HG02571 (cell line): ENCODE data around the gene BCAP29.
"Not testable (repeated sequence)": the region's sequence is repeated elsewhere in the genome, so short reads cannot be mapped to it uniquely, and the experiment has no call there.

Source experiments
- ATAC-seq: cut with Tn5 transposase; IDR thresholded peaks from one replicate; pipeline ENCODE4 v1.9.1; 2021; ENCODE audit warnings: mild to moderate bottlenecking, moderate library complexity; ENCODE audit not compliant: unreplicated experiment

BCAP29 gene

DNA sequence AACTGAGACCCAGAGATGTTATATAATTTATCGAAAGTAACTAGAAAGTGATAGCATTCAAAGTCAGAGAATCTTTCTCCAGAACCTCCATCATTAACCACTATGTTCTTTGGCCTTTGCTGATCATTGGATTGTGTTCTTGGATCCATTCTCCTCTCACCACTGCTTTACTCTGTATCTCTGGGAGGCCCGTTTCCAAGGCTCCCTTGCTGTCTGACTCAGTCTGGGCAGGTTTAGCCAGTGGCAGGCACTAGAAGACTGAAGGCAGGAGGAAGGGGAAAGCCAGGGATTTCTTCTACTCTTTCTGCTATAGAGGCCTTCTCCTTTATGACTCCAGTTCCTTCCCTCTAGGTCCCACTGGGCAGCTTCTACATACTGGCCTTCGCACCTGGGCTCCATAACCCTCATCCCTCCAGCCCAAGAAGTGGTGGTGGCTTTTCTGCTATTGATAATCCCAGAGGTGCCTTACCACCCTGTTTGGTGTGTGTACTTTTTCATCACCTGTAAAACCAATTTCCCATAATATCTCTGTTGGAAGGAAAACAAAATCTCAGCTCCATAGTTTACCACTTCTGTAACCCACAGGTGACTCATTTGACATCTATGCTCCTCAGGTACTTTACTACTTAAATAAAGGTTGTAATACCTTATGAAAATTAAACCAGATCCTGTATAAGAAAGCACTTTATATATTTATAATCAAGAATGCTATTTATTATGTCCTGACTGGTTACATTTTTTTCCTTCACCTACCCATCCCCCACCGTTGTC is 36.0 kb downstream of the BCAP29 start:
- no peak for ATAC-seq

DNA sequence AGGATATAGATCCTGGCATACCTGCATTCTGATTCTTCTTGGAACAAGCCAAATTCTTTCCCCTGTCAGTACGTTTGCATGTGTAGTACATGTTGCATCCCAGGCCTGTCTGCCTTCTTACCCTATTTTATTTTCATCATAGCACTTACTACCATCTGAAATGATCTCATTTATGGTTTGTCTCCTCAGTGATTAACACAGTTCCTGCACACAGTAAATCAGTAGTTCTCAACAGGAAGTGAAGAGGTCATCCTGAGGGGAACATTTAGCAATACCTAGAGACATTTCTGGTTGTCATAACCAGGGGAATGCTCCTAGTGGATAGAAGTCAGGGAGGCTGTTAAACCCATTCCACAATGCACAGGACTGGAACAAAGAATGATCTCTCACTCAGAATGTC is 42.4 kb downstream of the BCAP29 start:
- ATAC-seq, result no peak

DNA sequence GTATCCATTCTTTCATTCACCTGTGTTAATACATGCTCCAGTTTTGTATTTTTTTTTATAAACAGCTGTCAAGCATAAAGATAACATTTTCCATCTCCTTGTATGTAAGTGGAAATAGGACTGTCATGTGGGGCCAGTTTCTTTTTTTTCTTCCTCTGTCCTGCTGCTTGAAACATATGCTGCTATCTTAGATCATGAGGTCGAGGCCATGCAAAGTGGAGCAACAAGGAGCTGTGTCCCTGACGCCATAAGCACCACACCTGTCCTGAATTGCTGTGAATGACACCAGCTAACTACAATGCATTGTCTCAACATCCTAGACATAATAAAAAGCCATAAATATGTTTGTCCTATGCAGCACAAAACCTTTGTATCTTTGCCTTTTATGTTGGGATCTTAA is 42.8 kb downstream of the BCAP29 start:
- no peak for ATAC-seq

DNA sequence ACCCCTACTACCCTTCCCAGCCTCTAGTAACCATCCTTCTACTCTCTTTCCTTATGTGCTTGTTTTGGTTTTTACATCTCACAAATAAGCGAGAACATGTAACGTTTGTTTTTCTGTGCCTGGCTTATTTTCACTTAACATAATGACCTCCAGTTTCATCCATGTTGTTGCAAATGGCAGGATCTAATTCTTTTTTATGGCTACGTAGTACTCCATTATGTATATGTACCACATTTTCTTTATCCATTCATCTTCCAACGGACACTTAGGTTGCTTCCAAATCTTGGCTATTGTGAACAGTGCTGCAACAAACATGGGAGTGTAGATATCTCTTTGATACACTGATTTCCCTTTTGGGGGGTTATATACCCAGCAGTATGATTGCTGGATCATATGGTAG is 47.0 kb downstream of the BCAP29 start:
- no peak for ATAC-seq

DNA sequence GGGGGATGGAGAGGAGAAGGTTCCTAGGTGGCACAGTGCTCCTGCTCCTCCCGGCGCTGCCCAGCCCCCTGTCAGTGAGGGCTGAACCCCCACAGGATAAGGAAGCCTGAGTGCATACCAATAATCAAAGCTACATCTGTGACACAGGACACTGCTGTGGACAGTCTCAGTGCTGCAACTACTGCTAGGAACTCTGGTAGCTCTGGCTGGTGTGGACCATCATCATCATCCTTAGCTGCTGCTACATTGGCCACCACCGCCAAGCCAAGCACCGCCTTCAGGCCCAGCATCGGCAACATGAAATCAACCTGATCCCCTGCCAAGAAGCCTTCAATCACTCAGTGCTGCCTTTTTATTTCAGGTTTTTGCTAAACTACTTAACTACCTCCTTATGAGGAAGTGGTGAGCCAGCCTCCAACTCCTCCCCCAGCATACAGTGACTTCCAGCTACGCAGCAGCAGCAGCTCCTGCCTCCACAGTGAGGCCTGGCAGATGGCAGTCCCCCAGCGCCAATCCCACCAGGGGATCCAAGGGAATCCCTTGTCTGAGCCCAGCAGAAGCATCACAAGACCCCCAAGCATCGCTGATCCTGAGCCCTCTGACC is 48.5 kb downstream of the BCAP29 start:
- no peak for ATAC-seq

DNA sequence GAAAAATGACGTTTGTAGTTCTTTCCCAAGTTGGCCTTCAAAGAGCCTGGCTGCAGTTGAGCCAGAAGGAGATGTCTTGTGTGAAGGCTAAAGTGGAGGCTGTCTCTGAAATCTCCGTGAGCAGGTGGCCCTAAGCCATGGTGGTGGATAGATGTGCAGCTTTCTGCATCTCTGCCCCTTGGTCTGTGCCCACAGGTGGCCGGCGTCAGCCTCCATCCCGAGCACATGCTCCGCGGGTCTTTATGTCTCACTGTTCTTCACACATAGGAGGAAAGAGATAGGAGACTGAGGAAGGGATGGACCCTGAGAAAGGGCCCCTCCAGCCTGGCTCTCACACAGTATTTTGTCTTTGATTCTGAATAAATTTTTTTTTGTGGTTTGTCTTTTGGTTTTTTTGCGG is 50.3 kb downstream of the BCAP29 start:
- ATAC-seq, result no peak

DNA sequence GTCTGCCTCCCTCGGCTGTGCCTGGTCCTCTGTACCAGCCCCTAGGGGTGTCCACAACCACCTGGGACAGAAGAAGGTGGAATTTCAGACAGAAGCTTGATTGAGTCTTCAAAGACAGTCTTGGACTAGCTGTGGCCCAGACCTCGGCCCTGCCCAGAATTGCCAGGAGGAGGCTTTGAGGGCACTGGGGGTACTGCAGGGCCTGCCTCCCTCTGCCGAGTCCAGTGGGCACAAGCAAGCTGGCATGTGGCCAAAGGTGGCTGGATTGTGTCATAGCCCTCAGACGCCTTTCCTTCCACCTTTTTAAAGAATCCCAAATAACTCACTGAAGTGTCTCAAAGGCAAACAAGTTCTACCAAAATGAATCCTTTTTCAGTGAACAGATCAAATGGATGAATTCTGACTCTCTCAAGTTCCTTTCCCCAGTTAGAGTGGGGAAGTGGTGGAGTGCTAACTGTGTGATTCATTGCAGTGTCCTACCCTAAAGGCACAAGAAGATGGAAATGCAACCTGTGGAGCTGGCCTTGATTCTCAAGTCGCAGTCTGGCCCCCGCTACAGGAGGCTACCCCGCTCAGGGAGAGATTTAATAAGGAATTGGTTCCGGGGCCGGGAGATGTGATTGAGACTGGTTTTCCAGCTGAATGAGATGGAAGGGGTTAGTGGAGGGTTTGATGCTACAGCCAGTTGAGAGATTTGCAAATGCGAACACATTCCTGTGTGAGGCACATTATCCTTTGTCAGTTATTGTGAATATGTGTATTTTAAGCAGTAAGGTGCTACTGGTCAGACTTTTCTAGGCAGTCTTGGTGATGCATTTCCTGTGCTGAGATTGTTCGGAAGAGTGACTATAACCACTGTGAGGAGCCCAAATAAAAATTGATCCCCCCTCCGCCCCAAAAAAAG is 51.8 kb downstream of the BCAP29 start:
- ATAC-seq, result no peak

DNA sequence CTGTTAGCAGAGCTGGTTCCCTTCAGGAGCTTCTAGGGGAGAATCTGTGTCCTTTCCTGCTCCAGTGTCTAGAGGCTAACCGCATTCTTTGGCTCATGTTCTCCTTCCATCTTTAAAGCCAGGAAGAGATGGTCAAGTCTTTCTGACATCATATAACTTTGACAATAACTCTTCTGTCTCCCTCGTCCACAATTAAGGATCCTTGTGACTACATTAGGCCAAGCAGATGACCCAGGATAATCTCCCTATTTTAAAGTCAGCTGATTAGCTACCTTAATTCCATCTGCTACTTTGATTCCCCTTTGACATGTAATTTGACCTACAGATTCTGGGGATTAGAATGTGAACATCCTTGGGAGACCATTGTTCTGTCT is 52.4 kb downstream of the BCAP29 start:
- no peak for ATAC-seq

DNA sequence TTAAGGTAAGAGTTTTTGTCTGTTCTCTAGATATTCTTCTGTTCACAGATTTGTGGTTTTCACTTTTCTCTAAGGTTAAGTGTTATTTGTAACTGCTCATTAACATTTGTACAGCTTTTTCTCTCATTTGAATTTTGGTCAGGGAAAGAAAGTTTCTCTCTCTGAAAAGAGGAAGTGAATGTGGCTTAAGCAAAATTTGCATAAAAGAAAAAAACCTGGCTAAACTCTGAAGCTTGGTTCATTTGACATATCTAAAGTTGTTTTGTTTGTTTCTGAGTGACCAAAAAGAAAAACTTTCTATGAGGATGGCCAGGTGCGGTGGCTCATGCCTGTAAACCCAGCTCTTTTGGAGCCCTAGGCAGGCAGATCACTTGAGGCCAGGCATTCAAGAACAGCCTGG is 58.5 kb downstream of the BCAP29 start:
- ATAC-seq, result peak; percentile 95

DNA sequence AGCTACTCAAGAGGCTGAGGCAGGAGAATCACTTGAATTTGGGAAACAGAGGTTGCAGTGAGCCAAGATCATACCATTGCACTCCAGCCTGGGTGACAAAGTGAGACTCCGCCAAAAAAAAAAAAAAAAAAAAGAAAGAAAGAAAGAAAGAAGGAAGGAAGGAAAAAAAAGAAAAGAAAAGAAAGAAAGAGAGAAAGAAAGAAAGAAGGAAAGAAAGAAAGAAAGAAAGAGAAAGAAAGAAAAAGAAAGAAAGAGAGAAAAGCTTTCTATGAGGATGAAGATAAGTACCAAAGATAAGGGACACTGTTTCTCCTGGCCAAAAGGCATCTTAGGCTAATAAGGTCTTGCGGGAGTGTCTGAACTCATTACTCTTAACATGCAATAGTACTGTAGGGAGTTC is 59.0 kb downstream of the BCAP29 start:
- ATAC-seq, result not testable (repeated sequence)

DNA sequence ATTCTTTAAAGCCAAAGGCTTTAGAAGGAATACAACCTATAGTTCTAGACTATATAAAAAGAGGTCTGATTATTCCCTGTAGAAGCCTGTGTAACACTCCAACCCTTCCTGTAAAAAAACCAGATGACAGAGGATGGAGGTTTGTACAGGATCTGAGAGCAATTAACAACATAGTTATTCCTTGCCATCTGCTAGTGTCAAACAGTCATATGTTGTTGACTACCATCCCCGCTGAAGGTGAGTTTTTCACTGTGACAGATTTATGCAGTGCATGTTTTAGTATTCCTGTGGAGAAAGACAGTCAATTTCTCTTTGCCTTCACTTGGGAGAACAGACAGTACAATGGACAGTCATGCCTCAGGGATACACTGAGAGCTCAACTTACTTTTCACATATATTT is 61.6 kb downstream of the BCAP29 start:
- no peak for ATAC-seq

DNA sequence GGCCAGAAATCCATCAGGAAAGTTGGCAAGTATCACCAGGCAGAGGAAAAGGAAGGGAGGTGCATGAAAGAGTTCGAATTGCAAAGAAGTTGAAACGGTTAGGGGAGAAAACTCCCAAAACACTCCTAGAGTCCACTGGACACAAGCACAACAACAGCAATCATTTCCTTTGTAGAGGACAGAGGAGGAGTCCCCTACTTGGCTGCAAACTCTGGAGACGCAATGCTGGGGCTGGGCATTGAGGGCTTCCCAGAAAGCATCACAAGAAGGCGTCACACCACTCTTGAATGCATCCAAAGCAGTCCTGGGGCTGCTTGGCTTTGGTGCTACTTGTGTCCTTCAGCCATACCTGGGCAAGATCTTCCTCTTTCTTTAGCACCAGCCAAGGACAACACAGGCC is 62.5 kb downstream of the BCAP29 start:
- ATAC-seq, result no peak

DNA sequence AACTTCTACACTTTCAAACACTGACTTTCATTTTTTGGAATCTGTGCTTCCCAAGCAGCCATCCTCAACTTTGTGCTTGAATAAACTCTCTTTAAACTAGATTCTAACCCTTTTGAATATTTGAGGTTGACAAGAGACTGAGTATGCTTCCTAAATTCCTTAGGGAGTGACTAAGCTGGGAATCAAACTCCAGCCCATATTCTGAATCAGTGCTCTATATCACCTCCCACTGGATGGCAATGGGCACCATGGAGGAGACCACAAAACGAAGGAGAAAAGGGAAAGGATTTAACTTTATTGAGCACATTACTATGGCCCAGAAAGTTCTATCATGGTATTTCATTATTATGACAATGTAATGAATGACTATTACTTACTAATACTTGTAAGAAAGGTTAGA is 63.4 kb downstream of the BCAP29 start:
- no peak for ATAC-seq

DNA sequence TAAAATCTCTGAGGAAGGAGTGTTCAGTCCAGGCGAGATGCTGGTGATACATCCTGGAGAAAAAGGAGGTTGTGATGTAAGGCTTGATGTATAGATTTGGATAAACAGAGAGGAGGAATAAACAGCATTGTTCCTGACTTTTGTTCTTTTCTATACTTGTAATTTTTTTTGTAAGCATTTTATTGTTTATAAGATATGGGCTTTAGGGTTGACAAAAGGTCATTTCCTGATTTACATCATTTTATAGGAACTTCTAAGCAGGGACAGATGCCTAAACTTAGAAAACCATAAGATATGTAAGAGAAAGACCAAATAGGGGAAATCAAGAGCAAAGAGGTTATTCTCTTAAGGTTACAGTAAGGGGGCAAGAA is 63.9 kb downstream of the BCAP29 start:
- no peak for ATAC-seq

DNA sequence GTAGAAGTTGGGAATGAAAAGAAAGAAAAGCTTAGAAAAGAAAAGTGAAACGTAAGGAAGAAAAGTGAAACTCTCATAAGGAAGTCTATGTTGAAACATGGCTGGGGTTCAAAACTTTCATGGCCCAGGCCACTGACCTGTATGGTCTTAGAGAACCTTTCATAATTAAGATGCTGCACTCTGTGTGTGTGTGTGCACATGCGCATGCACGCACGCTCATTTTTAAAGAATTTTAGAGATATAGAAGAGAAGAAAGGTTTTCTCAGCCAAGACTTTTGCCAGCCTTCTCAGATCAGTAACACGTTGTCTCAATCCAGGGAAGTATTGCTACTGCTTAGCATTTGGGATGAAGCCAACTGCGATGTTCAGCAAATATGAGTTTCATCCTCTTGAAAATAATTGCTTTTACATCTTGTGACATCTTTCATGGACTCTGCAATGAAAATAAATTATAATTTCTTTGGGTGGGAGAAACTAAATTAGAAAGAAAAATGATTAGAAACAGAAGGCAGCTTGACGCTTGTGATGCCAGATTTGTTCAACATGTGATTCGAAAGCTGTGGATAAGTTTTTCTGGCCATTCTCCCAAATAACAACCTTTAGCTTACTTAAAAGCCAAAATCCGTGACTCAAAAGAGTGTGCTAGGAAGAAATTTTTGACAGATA is 64.4 kb downstream of the BCAP29 start:
- ATAC-seq, result no peak

DNA sequence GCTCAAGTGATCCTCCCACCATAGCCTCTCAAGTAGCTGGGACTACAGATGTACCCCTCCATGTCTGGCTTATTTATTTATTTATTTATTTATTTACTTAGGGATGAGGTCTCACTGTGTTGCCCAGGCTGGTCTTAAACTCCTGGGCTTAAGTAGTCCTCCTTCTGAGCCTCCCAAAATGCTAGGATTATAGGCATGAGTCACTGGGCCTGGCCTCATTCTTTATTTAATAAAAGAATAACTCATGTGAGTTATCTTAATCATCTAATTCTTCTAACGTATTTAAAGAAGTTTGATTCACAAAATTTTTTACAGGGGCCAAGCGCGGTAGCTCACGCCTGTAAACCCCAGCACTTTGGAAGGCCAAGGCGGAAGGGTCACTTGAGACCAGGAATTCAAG is 72.6 kb downstream of the BCAP29 start:
- ATAC-seq, result no peak

DNA sequence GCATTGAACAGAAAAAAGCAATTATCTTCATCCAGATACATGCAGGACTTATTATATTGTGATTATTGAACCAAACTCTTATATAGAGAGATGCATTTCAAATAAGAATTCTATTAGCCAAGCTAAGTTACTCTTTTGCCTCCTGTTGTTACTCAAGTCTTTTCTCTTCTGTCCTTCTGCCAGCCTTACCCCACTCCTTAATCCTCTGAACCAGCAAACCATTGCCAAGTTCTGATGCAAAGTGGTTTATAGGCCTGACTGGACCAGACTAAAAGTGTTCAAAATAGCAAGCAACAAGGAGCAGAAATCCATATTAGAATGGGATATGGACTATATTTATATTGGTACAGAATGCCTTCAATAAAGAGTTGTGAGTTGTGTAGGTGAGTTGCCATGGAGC is 78.4 kb downstream of the BCAP29 start:
- ATAC-seq, result no peak

DNA sequence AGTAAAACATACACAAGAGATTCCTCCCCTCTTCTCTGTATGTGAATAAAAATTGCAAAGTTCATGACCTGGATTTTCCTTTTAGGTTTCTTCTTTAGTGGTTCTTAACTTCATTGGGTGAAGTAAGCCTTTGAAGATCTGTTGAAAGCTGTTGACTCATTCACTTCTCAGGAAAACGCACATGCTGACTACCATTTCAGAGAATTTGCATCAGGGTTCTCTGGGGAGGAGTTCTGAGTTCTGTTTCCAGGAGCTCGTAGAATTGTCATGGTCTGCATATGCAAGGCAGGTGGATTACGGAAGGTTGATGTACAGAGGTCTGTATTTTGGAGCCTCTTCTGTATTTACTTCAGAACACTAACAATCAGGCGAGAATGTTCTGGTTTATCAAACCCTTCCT is 79.6 kb downstream of the BCAP29 start:
- no peak for ATAC-seq

DNA sequence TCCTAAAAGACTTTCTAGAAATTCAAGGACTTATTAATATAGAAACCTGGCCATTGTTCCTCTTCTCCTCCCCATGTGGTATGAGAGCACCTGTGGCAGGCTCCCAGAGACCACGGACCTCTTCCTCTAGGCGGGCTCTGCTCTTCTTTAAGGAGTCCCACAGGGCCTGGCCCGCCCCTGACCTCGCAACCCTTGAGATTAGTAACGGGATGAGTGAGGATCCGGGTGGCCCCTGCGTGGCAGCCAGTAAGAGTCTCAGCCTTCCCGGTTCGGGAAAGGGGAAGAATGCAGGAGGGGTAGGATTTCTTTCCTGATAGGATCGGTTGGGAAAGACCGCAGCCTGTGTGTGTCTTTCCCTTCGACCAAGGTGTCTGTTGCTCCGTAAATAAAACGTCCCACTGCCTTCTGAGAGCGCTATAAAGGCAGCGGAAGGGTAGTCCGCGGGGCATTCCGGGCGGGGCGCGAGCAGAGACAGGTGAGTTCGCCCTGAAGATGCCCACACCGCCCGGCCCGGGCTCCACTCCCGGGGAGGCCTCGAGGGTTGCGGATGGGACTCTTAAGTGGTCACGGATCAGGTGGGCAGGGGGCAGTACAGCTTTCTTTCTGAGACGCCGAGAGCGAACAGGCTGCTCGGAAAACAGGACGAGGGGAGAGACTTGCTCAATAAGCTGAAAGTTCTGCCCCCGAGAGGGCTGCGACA is 80.5 kb downstream of the BCAP29 start, which contains the start of gene SLC26A4:
Gene SLC26A4, plus strand, starts transcription at position 448 of the 700 bp plus-strand sequence. CDS start 814 bp downstream, outside the sequence.
- ATAC-seq, result no peak

DNA sequence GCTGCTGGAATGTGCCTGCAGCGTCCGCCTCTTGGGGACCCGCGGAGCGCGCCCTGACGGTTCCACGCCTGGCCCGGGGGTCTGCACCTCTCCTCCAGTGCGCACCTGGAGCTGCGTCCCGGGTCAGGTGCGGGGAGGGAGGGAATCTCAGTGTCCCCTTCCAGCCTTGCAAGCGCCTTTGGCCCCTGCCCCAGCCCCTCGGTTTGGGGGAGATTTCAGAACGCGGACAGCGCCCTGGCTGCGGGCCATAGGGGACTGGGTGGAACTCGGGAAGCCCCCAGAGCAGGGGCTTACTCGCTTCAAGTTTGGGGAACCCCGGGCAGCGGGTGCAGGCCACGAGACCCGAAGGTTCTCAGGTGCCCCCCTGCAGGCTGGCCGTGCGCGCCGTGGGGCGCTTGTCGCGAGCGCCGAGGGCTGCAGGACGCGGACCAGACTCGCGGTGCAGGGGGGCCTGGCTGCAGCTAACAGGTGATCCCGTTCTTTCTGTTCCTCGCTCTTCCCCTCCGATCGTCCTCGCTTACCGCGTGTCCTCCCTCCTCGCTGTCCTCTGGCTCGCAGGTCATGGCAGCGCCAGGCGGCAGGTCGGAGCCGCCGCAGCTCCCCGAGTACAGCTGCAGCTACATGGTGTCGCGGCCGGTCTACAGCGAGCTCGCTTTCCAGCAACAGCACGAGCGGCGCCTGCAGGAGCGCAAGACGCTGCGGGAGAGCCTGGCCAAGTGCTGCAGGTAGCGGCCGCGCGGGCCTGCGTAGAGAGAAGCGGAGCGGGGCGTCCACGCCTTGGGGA is 81.2 kb downstream of the BCAP29 start:
- no peak for ATAC-seq
